Spinal cord (tissue), 10 donors: ENCODE measurements around the gene ZNF587B. TPM values are rescaled to one million over a fixed set of nuclear protein-coding genes. Genes with fewer than 3 reads are reported as not detected.
"Not testable (repeated sequence)": the region's sequence is repeated elsewhere in the genome, so short reads cannot be mapped to it uniquely, and the experiment has no call there.

Source experiments
- DNase-seq, 6 donors: peaks; one replicate each; pipeline versions ENCODE4 v3.0.0 to v3.0.0-alpha.2; 2013 to 2015; ENCODE audit warnings: low spot score in 6 of 6, low read depth in 4 of 6
- H3K27ac ChIP-seq: one replicate; pipeline ENCODE4 v1.5.1; 2013; ENCODE audit warnings: low read depth, low read length, control low read depth
- H3K27me3 ChIP-seq: one replicate; pipeline ENCODE4 v1.6.1; 2013; ENCODE audit warnings: low read length; ENCODE audit not compliant: control insufficient read depth, insufficient read depth
- H3K36me3 ChIP-seq: one replicate; pipeline ENCODE4 v1.6.1; 2013; ENCODE audit warnings: low read length; ENCODE audit not compliant: control insufficient read depth, insufficient read depth
- H3K4me1 ChIP-seq: one replicate; pipeline ENCODE4 v1.6.1; 2013; ENCODE audit warnings: low read length; ENCODE audit not compliant: control insufficient read depth, insufficient read depth
- H3K4me3 ChIP-seq: one replicate; pipeline ENCODE4 v1.5.1; 2013; ENCODE audit warnings: low read depth, low read length, control low read depth
- H3K9me3 ChIP-seq: one replicate; pipeline ENCODE4 v1.6.1; 2013; ENCODE audit warnings: low read length; ENCODE audit not compliant: control insufficient read depth, insufficient read depth
- WGBS: methylation state at CpG from one replicate; pipeline ENCODE4 v1.1.5; 2013; ENCODE audit warnings: missing lambda C conversion rate; ENCODE audit not compliant: insufficient coverage; 5-methylcytosine and 5-hydroxymethylcytosine counted together
- long read RNA-seq, 4 donors: transcript quantifications; one replicate each; lab custom pipeline, GENCODE V29; 2026
- polyA plus RNA-seq, 2 donors: library from polyadenylated mRNA; unstranded; fragments of 120-200 nt; gene quantifications; one replicate each; pipeline ENCODE4 v1.2.1, GENCODE V29; 2013; ENCODE audit not compliant: insufficient read length in 2 of 2
- total RNA-seq, 2 donors: library from RNA; depleted of rRNA in 1 of 2; stranded (reverse); fragments of 120-200 nt in 1 of 2; fragments of >200 nt in 1 of 2; gene quantifications; one replicate each; pipeline versions ENCODE4 v1.2.3 to v1.2.4, GENCODE V29; 2013 to 2014
- donor health status: healthy.

Gene ZNF587B
- total RNA-seq (10 to 100 TPM; 15.5 to 17.9 TPM), polyA plus RNA-seq (1 to 10 TPM; 4.8 to 7.9 TPM)
- long read RNA-seq, donor 1: 0 reads
- long read RNA-seq, donor 2: 0 reads
- long read RNA-seq, donor 3: 0 reads
- long read RNA-seq, donor 4, partial matches to known transcripts: 0 of 1 reads
- long read RNA-seq, donor 4, other reads (novel, unspliced or antisense): 0 of 1 reads

DNA sequence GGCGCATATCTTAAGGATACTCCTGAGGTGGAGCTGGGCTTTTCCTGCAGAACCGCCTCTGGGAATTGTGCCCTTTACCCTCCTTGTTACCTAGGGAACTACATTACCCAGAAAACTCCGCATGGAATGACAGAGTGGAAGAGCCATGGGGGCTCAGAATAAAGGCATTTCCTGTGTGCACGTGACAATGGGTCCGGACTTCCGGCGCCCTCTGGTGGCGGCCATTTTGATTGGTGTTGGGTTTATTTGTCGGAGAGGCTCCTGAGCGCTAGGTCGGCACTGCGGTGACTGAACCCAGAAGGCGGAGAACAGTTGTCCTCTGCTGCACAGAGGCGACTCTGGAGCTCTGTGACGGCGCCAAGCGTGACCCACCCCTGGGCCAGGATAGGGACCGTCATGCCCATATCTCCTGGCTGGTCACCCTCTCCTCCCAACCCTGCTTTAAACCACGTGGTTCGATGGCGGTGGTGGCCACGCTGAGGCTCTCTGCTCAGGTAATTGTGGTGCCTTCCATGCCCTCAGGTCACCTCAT, at the start of gene ZNF587B:
ZNF587B (plus strand) TSS at position 229 of the 532 bp plus-strand sequence; CDS start at position 459, 230 bp downstream.
- H3K9me3 ChIP-seq: no peaks in the 10 kb centered on the region
- peak within 1 kb of the TSS; percentile 67 for H3K27ac ChIP-seq
- peaks cover 9% of the 10 kb centered on the region for H3K36me3 ChIP-seq
- WGBS: 3% methylated on average over 16 of the region's 22 CpGs
- H3K27me3 ChIP-seq: no peaks in the 10 kb centered on the region
- peak within 1 kb of the TSS; percentile 60 for H3K4me3 ChIP-seq
- peaks cover 15% of the 10 kb centered on the region for H3K4me1 ChIP-seq
- peak in 5 of 6 donors; percentile 58 to 97 (median 65) for DNase-seq

DNA sequence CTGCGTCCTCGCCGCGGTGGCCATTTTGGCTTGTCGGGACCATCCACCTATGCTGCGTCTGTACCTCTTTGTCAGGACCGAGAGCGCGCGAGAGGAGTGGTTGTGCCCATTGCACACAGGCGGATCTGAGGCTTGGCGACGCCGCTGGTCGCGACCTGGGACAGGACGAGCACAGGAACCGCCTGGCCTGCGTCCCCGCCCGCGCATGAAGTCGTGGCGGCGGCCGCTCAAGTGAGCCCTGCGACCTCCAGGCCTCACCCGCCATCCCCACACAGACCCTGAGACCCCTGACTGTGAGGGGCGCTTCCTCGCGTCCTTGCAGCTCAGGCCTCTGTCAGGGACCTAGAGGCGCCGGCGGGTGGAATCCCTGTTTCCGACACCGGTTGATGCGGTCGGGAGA, 43.8 kb upstream of the ZNF587B start:
- H3K27me3 ChIP-seq: no peaks in the 10 kb centered on the region
- H3K36me3 ChIP-seq: peaks cover 36% of the 10 kb centered on the region
- 91% methylated on average over 36 of the region's 38 CpGs for WGBS
- H3K4me1 ChIP-seq: no peaks in the 10 kb centered on the region
- peaks cover 2% of the 10 kb centered on the region for H3K9me3 ChIP-seq
- no peak for DNase-seq
- no peak overlapping the region for H3K4me3 ChIP-seq
- H3K27ac ChIP-seq: no peak overlapping the region

DNA sequence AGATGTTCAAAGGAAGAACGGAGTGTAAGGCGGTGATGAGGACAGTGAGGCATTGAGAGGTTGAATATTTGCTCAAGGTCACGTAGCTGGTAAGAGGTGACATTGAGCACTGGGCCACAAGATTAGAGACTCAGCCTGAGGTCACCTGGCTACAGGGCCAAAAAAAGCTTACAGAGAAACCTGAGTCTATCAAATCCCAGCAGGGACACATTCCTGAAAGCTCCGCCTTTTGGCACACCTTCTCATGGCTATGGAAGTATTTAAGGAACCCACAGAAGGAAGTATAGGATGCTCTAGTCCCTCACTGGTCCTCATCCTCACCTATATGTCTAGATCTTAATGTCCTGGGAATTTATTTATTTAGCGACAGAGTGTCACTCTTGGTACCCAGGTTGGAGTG, 43.2 kb upstream of the ZNF587B start:
- H3K36me3 ChIP-seq: peaks cover 42% of the 10 kb centered on the region

DNA sequence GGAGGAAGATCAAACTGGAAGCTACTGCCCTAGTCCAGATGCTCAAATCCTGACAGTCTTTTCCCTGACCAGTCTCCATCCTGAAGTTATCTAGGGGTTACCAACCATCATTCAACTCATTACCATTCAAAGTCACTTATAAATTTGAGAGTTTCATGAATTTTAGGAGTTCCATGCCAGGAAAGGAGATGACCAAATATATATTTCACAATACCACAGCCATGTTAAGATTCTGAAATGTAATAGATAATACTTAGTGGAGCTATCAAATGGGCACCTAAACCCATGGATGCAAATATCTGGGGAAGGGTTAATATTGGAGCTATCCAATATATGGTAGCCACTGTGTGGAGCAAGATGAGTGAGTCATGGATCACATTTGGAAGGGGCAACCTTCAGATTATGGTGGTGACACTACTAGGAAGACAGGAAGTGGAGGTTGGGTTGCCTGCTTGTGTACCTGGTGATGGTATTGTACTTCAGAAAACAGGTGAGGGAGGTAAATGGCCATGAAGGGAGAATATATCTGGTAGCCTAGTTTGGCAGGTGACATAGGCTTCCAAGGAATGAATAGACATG, 41.9 kb upstream of the ZNF587B start:
- peaks cover 42% of the 10 kb centered on the region for H3K36me3 ChIP-seq

More for the DNA sequence above, 43.2 kb upstream of the ZNF587B start:
- 100% methylated on average over 4 of the region's 5 CpGs for WGBS
- no peaks in the 10 kb centered on the region for H3K4me1 ChIP-seq
- no peak overlapping the region for H3K27ac ChIP-seq
- DNase-seq: no peak
- no peak overlapping the region for H3K4me3 ChIP-seq
- no peaks in the 10 kb centered on the region for H3K27me3 ChIP-seq
- peaks cover 2% of the 10 kb centered on the region for H3K9me3 ChIP-seq

DNA sequence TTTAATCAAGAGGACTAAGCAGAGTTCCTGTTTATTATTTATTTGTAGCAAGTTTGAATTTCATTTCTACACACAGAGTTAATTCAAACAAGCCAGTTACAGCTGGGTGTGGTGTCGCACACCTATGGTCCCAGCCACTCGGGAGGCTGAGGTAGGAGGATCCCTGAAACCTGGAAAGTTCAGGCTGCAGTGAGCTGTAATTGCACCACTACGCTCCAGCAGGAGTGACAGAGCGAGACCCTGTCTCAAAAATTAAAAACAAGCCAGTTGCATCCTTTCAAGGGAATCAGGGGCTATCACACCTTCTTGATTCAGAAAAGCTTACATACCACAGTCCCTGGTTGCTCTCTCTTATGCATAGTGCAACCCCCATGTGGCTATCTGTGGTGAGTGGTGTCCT, 40.8 kb upstream of the ZNF587B start:
- H3K27me3 ChIP-seq: no peaks in the 10 kb centered on the region
- WGBS: 100% methylated on average over 4 of the region's 4 CpGs
- no peak for DNase-seq

More for the DNA sequence above, 41.9 kb upstream of the ZNF587B start:
- Histone ChIP-seq H3K9me3 (peaks cover 2% of the 10 kb centered on the region), H3K4me1 (no peaks in the 10 kb centered on the region), H3K27ac (no peak overlapping the region), H3K27me3 (no peaks in the 10 kb centered on the region), H3K4me3 (no peak overlapping the region)
- DNase-seq: no peak

DNA sequence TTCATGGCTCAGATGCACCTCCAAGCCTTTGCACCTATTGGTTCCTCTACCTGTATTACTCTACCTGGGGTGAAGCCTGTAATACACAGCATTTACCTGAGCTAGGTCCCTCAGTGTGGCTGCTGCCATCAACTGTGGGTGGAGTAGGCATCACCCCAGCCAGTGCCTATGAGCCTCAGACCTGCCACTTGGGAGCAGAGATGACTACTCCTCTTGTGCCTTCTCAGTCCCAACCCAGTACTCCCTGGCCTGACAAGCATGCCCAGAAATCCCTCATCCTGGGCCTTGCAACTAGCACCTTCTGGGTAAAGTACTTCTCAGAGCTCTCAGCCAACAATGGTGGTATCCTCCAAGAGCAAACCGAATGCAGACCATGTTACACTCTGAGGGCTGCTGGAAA, 33.5 kb upstream of the ZNF587B start:
- DNase-seq, H3K27ac ChIP-seq: not testable (repeated sequence)
- WGBS: 80% methylated on average over 1 of the region's 1 CpG

More for the DNA sequence above, 40.8 kb upstream of the ZNF587B start:
- H3K4me1 ChIP-seq: no peaks in the 10 kb centered on the region
- peaks cover 43% of the 10 kb centered on the region for H3K36me3 ChIP-seq
- H3K4me3 ChIP-seq: no peak overlapping the region
- no peak overlapping the region for H3K27ac ChIP-seq
- peaks cover 2% of the 10 kb centered on the region for H3K9me3 ChIP-seq

DNA sequence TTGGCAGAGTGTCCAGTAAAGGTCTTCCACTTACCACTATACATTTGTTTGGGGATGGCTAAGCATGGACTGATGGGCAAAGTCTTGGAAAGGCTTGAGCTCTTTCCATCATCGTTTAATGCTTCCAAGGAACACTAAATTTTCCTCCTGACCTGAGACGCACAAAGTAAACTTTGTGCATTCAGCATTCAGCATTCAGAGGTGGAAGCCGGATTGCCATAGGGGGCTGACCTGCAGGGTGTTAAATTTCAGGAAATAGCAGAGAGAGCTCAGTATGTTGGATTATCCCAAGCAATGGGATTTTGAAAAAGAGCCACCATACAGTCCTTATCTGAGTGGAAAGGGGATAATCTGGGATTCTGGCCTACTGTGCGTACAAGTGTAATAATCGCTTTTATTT, 29.4 kb upstream of the ZNF587B start:
- WGBS: 20% methylated on average over 1 of the region's 5 CpGs
- H3K36me3 ChIP-seq: peaks cover 12% of the 10 kb centered on the region
- no peaks in the 10 kb centered on the region for H3K27me3 ChIP-seq
- H3K4me1 ChIP-seq: peaks cover 12% of the 10 kb centered on the region
- DNase-seq: no peak
- no peaks in the 10 kb centered on the region for H3K9me3 ChIP-seq
- no peak overlapping the region for H3K4me3 ChIP-seq
- no peak overlapping the region for H3K27ac ChIP-seq

More for the DNA sequence above, 33.5 kb upstream of the ZNF587B start:
- peaks cover 23% of the 10 kb centered on the region for H3K36me3 ChIP-seq
- H3K4me3 ChIP-seq, H3K4me1 ChIP-seq, H3K27me3 ChIP-seq, H3K9me3 ChIP-seq: not testable (repeated sequence)

DNA sequence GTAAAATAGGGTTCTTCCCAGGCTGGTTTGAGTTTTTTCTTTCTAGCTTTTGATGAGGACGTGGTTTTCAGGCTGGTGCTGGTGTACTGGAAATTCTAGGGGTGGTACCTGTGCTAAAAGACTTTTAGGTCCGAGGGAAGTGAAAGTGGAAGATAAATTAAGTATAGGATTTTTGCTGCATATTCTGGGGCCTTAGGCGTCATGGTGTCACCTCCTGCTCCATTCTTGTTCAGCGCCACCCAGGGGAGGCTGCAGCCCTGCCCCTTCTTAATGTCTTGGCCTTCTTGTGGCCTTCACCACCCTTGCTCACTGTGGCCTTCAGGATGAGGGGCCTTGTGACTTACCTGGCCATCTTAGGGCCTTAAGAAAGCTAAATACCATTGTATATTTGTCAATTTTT, 27.8 kb upstream of the ZNF587B start:
- Histone ChIP-seq H3K36me3 (peaks cover 18% of the 10 kb centered on the region), H3K27ac (no peak overlapping the region), H3K4me3 (no peak overlapping the region), H3K4me1 (peaks cover 12% of the 10 kb centered on the region), H3K9me3 (no peaks in the 10 kb centered on the region), H3K27me3 (no peaks in the 10 kb centered on the region)
- DNase-seq: no peak
- WGBS: 79% methylated on average over 4 of the region's 4 CpGs

DNA sequence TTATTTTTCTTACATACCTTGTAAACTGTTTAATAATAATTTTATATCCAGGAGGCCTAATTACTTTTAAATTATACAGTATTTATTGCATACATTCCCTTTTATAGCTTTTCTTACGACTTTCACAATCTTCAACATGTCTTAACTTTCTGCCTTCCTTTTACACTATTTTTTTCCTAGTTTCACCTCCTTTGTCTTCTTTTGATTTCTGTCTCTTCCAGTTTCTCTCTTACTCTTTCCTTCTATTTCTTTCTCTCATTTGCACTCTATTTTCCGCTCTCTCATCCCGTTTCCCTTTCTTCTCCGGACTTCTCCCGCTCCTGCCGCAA, 26.9 kb upstream of the ZNF587B start:
- Histone ChIP-seq H3K4me1 (peaks cover 12% of the 10 kb centered on the region), H3K27me3 (no peaks in the 10 kb centered on the region), H3K4me3 (peak overlapping the region; percentile 65), H3K9me3 (no peaks in the 10 kb centered on the region), H3K27ac (peak overlapping the region; percentile 89), H3K36me3 (peaks cover 17% of the 10 kb centered on the region)
- WGBS: 1% methylated on average over 6 of the region's 6 CpGs
- DNase-seq: no peak
